HG03457 (cell line): ENCODE results near the gene NCOA1.
"Not testable (repeated sequence)": the region's sequence is repeated elsewhere in the genome, so short reads cannot be mapped to it uniquely, and the experiment has no call there.

ENCODE experiments used
- ATAC-seq: cut with Tn5 transposase; IDR thresholded peaks from one replicate; pipeline ENCODE4 v1.9.1; 2021; ENCODE audit warnings: moderate number of reproducible peaks; ENCODE audit not compliant: unreplicated experiment

The NCOA1 gene

GRCh38 chr2:24490690-24491541, at the start of gene NCOA1:
Gene NCOA1 (plus strand): TSS chr2:24491254. CDS start chr2:24658678, 167,424 bp downstream.
- ATAC-seq: no peak

- ATAC-seq: no peak
These were observed 42.3 kb upstream of the NCOA1 start for GRCh38 chr2:24448797-24449196.

- no peak for ATAC-seq
These were observed 41.7 kb upstream of the NCOA1 start for GRCh38 chr2:24449344-24449743.

- ATAC-seq: no peak
These were observed 39.1 kb upstream of the NCOA1 start for GRCh38 chr2:24451805-24452501.

GRCh38 chr2:24452502-24452885, 38.6 kb upstream of the NCOA1 start:
- ATAC-seq: no peak

- no peak for ATAC-seq
These were observed 37.5 kb upstream of the NCOA1 start for GRCh38 chr2:24453379-24454073.

GRCh38 chr2:24454294-24454693, 36.8 kb upstream of the NCOA1 start:
- ATAC-seq: no peak

GRCh38 chr2:24456599-24457556, 34.2 kb upstream of the NCOA1 start:
- no peak for ATAC-seq

GRCh38 chr2:24457696-24458386, 33.2 kb upstream of the NCOA1 start:
- no peak for ATAC-seq

GRCh38 chr2:24459224-24460161, 31.6 kb upstream of the NCOA1 start:
- no peak for ATAC-seq

GRCh38 chr2:24461685-24462084, 29.4 kb upstream of the NCOA1 start:
- ATAC-seq: no peak

- ATAC-seq: no peak
These were observed 27.8 kb upstream of the NCOA1 start for GRCh38 chr2:24463271-24463670.

GRCh38 chr2:24466871-24467870, 23.9 kb upstream of the NCOA1 start:
- no peak for ATAC-seq

- not testable (repeated sequence) for ATAC-seq
These were observed 22.6 kb upstream of the NCOA1 start for GRCh38 chr2:24468453-24468852.

GRCh38 chr2:24469148-24469650, 21.9 kb upstream of the NCOA1 start:
- no peak for ATAC-seq

- ATAC-seq: no peak
These were observed 19.4 kb upstream of the NCOA1 start for GRCh38 chr2:24471662-24472061.

- ATAC-seq: no peak
These were observed 18.6 kb upstream of the NCOA1 start for GRCh38 chr2:24472416-24472815.
